K562 (cell line): ENCODE data around the gene SECISBP2. TPM values are rescaled to one million over a fixed set of nuclear protein-coding genes. Genes with fewer than 3 reads are reported as not detected.

ENCODE experiments used
- ATAC-seq: fragments of 200-7000 bp; cut with Tn5 transposase; 3 replicates; pipeline ENCODE4 v1.9.1; 2020; ENCODE audit warnings: moderate library complexity
- BruUV-seq: library from RNA; stranded (reverse); fragments of 400-500 nt; replicated peaks from 2 replicates; lab custom pipeline; 2021; lab: Mats Ljungman, UMichigan
- CTCF ChIA-PET: fragments of 300-600 bp; formaldehyde crosslinking; extraction: SDS; loops from one replicate; lab custom pipeline; 2021; ENCODE audit warnings: low intra/inter-chr PET ratio; lab: Yijun Ruan, JAX
- POLR2A ChIA-PET: fragments of 300-600, 350-650 bp; sonication (Branson Sonifier 250); formaldehyde crosslinking; extraction: SDS; loops from one replicate; lab custom pipeline; 2021; ENCODE audit warnings: antibody characterized with exemption, inconsistent platforms; lab: Yijun Ruan, JAX
- DNase-seq, 4 experiments: peaks; one replicate each; pipeline versions ENCODE4 v3.0.0 to v3.0.0-alpha.2; 2011 to 2018; ENCODE audit warnings: low spot score in 3 of 4, mixed read lengths in 3 of 4; ENCODE audit errors: extremely low read depth in 1 of 4
- FAIRE-seq: peaks from 2 replicates; lab custom pipeline; 2011; peaks lifted over from hg19 to GRCh38; lab: Jason Lieb, UNC
- H2AFZ ChIP-seq: 2 replicates; pipeline ENCODE4 v1.6.0; 2011; ENCODE audit warnings: low read depth, low read length, control low read depth, inconsistent platforms
- H3K27ac ChIP-seq: fragments of 200-600 bp; 3 replicates; pipeline ENCODE4 v1.8.0; 2011; ENCODE audit warnings: low read depth, mild to moderate bottlenecking, control low read depth, inconsistent platforms, low read length, moderate library complexity, mixed read lengths; ENCODE audit errors: extremely low read depth
- H3K27me3 ChIP-seq, 2 experiments: fragments of 300-600 bp in 1 of 2; 2 replicates in 1 of 2; 3 replicates in 1 of 2; pipeline versions ENCODE4 v1.6.0 to v1.8.0; 2011; ENCODE audit warnings: inconsistent platforms in 2 of 2, low read length in 2 of 2, mild to moderate bottlenecking in 1 of 2, mixed read lengths in 1 of 2, moderate library complexity in 1 of 2; ENCODE audit not compliant: control insufficient read depth in 2 of 2, insufficient read depth in 2 of 2
- H3K36me3 ChIP-seq: fragments of 300-600 bp; 3 replicates; pipeline ENCODE4 v1.8.0; 2011; ENCODE audit warnings: mild to moderate bottlenecking, low read length, inconsistent platforms; ENCODE audit not compliant: control insufficient read depth, insufficient read depth
- H3K4me1 ChIP-seq, 2 experiments: fragments of 200-600 bp in 1 of 2; replicated peaks in 1 of 2; 2 replicates in 1 of 2; 3 replicates in 1 of 2; pipeline versions ENCODE4 v1.5.1 to v1.8.0; 2011; ENCODE audit warnings: inconsistent platforms in 2 of 2, low read length in 2 of 2, mild to moderate bottlenecking in 1 of 2, mixed read lengths in 1 of 2, moderate library complexity in 1 of 2; ENCODE audit not compliant: control insufficient read depth in 2 of 2, insufficient read depth in 2 of 2
- H3K4me2 ChIP-seq: 2 replicates; pipeline ENCODE4 v1.6.1; 2011; ENCODE audit warnings: low read length, control low read depth, inconsistent platforms, mixed read lengths; ENCODE audit not compliant: insufficient read depth
- H3K4me3 ChIP-seq: fragments of 200-600 bp; sonication (generic), shearing (Covaris generic); 2 replicates; pipeline ENCODE4 v1.5.1; 2016; ENCODE audit warnings: control low read depth, inconsistent platforms
- H3K79me2 ChIP-seq: fragments of 200-600 bp; 3 replicates; pipeline ENCODE4 v1.8.0; 2011; ENCODE audit warnings: low read length, inconsistent platforms; ENCODE audit not compliant: control insufficient read depth, insufficient read depth
- H3K9ac ChIP-seq, 2 experiments: 2 replicates each; pipeline versions ENCODE4 v1.6.0 to v1.6.1; 2011; ENCODE audit warnings: low read depth in 2 of 2, low read length in 2 of 2, control low read depth in 1 of 2, inconsistent platforms in 1 of 2, mild to moderate bottlenecking in 1 of 2, mixed read lengths in 1 of 2; ENCODE audit not compliant: insufficient read depth in 1 of 2
- H3K9me1 ChIP-seq: one replicate; pipeline ENCODE4 v1.6.0; 2011; ENCODE audit warnings: inconsistent platforms, mild to moderate bottlenecking, low read length, moderate library complexity; ENCODE audit not compliant: control insufficient read depth, insufficient read depth
- H3K9me3 ChIP-seq: replicated peaks from 2 replicates; pipeline ENCODE4 v1.5.1; 2011; ENCODE audit warnings: low read depth, low read length, inconsistent platforms; ENCODE audit not compliant: control insufficient read depth, insufficient read depth
- H4K20me1 ChIP-seq: replicated peaks from 2 replicates; pipeline ENCODE4 v1.6.1; 2011; ENCODE audit warnings: low read length, inconsistent platforms, mixed read lengths; ENCODE audit not compliant: control insufficient read depth, insufficient read depth
- ARID2 ChIP-seq: fragments of 450-650 bp; IDR thresholded peaks from 2 replicates; pipeline ENCODE4 v1.6.1; 2017; ENCODE audit warnings: antibody characterized with exemption, mild to moderate bottlenecking
- CREM ChIP-seq: IDR thresholded peaks from 2 replicates; pipeline ENCODE4 v1.6.1; 2014; ENCODE audit warnings: antibody characterized with exemption, low read depth
- FOXA3 ChIP-seq, 2 experiments: fragments of 450-650 bp in 1 of 2; sonication (generic) in 1 of 2; formaldehyde crosslinking; IDR thresholded peaks in 1 of 2; conservative IDR thresholded peaks in 1 of 2; 2 replicates each; pipeline versions ENCODE4 v1.4.0 to v1.8.0; 2020 to 2022; ENCODE audit warnings: mild to moderate bottlenecking in 2 of 2, missing genetic modification reagents in 1 of 2
- GATA2 ChIP-seq: sonication (generic); formaldehyde crosslinking; IDR thresholded peaks from 2 replicates; pipeline ENCODE4 v1.4.0; 2020; ENCODE audit warnings: mild to moderate bottlenecking, missing genetic modification reagents
- L3MBTL2 ChIP-seq: fragments of 450-650 bp; IDR thresholded peaks from 2 replicates; pipeline ENCODE4 v1.6.1; 2016; ENCODE audit warnings: mild to moderate bottlenecking, moderate library complexity
- MCM7 ChIP-seq, 2 experiments: fragments of 450-650 bp; IDR thresholded peaks; 2 replicates each; pipeline ENCODE4 v1.6.1; 2016 to 2018
- PRDM10 ChIP-seq: fragments of 450-650 bp; IDR thresholded peaks from 2 replicates; pipeline ENCODE4 v1.6.1; 2018; ENCODE audit not compliant: partially characterized antibody
- RFX7 ChIP-seq: fragments of 250-450 bp; sonication (Bioruptor Pico); IDR thresholded peaks from 2 replicates; pipeline ENCODE4 v1.5.1; 2021; ENCODE audit warnings: mild to moderate bottlenecking
- SAFB2 ChIP-seq: fragments of 200-400 bp; formaldehyde crosslinking; IDR thresholded peaks from 2 replicates; pipeline ENCODE4 v1.6.1; 2018; ENCODE audit warnings: borderline replicate concordance, low read length, low read depth, moderate library complexity; ENCODE audit not compliant: severe bottlenecking
- THRAP3 ChIP-seq: fragments of 450-650 bp; IDR thresholded peaks from 2 replicates; pipeline ENCODE4 v1.6.1; 2016; ENCODE audit warnings: mild to moderate bottlenecking, inconsistent platforms, borderline replicate concordance
- ZNF311 ChIP-seq: fragments of 250-450 bp; sonication (Bioruptor Pico); IDR thresholded peaks from 2 replicates; pipeline ENCODE4 v1.4.0; 2020; ENCODE audit warnings: mild to moderate bottlenecking, moderate library complexity
- ZNF347 ChIP-seq: fragments of 450-650 bp; formaldehyde crosslinking; IDR thresholded peaks from 2 replicates; pipeline ENCODE4 v1.4.0; 2020; ENCODE audit warnings: low read depth, mild to moderate bottlenecking, moderate library complexity
- ZNF561 ChIP-seq: fragments of 450-650 bp; formaldehyde crosslinking; conservative IDR thresholded peaks from 2 replicates; pipeline ENCODE4 v1.4.0; 2020; ENCODE audit warnings: mild to moderate bottlenecking, moderate library complexity
- ZNF780A ChIP-seq: fragments of 250-450 bp; sonication (Bioruptor Pico); IDR thresholded peaks from 2 replicates; pipeline ENCODE4 v1.5.0; 2021; ENCODE audit warnings: mild to moderate bottlenecking
- WGBS: fragments of 100-300 bp; shearing (Covaris generic); methylation state at CpG from one replicate; pipeline ENCODE4 v1.1.6; 2016; ENCODE audit warnings: low coverage, mixed read lengths; ENCODE audit not compliant: insufficient coverage; ENCODE audit errors: missing lambda C conversion rate; 5-methylcytosine and 5-hydroxymethylcytosine counted together
- in situ Hi-C: fragments of 300-500 bp; cut with MboI; formaldehyde crosslinking; loops from 4 replicates; pipeline ENCODE4 v1.15.0; 2018; ENCODE audit warnings: inconsistent platforms, mixed read lengths
- intact Hi-C: fragments of 100-400 bp; cut with micrococcal nuclease; formaldehyde crosslinking; loops from 2 replicates; pipeline ENCODE4 v1.14.2; 2022
- polyA plus RNA-seq, 8 experiments: library from polyadenylated mRNA; depleted of rRNA in 4 of 8; stranded (reverse) in 5 of 8; unstranded in 3 of 8; fragments of >200 nt; fragmentation: Nextera tagmentation in 2 of 8; fragmentation: Illumina TruSeq in 1 of 8; extraction: Ambion mirVana in 2 of 8; extraction: Trizol in 1 of 8; gene quantifications; 2 replicates each; pipeline versions ENCODE4 v1.2.1 to v1.2.3, GENCODE V29; 2011 to 2014; ENCODE audit warnings: inconsistent platforms in 1 of 8, missing spikeins in 1 of 8
- total RNA-seq, 7 experiments: library from RNA; depleted of rRNA in 6 of 7; stranded (reverse); fragments of >200 nt in 6 of 7; fragmentation: Illumina TruSeq in 2 of 7; extraction: Trizol in 2 of 7; gene quantifications; 2 replicates each; pipeline versions ENCODE4 v1.2.1 to v1.2.3, GENCODE V29; 2011 to 2021; ENCODE audit warnings: low replicate concordance in 1 of 7
- TF ChIP-seq, protein P1 (sequence below): sonication (generic); formaldehyde crosslinking; IDR thresholded peaks from 2 replicates; pipeline ENCODE4 v1.8.0; 2023; ENCODE audit warnings: mild to moderate bottlenecking, missing genetic modification reagents
- TF ChIP-seq, protein P2 (sequence below): fragments of 450-650 bp; formaldehyde crosslinking; IDR thresholded peaks from 2 replicates; pipeline ENCODE4 v1.4.0; 2022; ENCODE audit warnings: mild to moderate bottlenecking, moderate library complexity

SECISBP2 gene
- total and polyA plus RNA-seq, 9 of the 15 experiments (the other 6 are each of a cell fraction or from before 2014, with no cell fraction given): 3.2 to 41.6 (median 26.1) TPM

DNA sequence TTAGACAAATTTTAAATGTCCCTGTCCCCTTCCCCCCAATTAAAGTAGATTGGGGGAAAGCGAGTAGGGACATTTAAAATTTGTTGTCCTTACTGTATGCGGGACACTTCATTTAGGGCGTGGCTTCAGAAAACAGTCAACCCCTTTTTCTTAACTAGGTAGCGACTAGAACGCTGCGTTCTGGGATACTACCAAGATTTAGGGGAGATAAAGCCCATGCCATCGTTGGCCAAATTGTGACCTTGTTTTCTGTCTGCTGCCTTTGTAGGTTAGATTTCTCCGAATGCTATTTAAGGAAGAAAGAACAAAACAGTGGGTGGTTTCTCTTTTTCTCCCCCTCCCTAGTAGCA is 6.1 kb upstream of the SECISBP2 start:
- ChIA-PET POLR2A (interaction anchor here (0.6 to 1.2 kb wide), 5 partner anchors 8 to 98 kb away, joined by 3 to 6 read pairs (median 3); no protein-coding TSS in a partner anchor), CTCF (no interaction called here)
- H3K27me3 ChIP-seq: no peaks in the 10 kb centered on the region
- H3K9me3 ChIP-seq: no peaks in the 10 kb centered on the region
- H4K20me1 ChIP-seq: peaks cover 28% of the 10 kb centered on the region
- peaks cover 50% of the 10 kb centered on the region for H3K36me3 ChIP-seq
- peak overlapping the region; percentile 70 to 98 for H3K9ac ChIP-seq
- peak; percentile 15 for FAIRE-seq
- no peak overlapping the region for H2AFZ ChIP-seq
- intact Hi-C loops (no loop called here), in situ Hi-C loops (no loop called here)
- peak in 2 of 4 experiments; percentile 18 to 57 for DNase-seq
- 1% methylated on average over 7 of the region's 8 CpGs for WGBS
- H3K9me1 ChIP-seq: peaks cover 4% of the 10 kb centered on the region
- H3K4me1 ChIP-seq: peaks cover 8 to 10% of the 10 kb centered on the region in 2 experiments; a peak in 3 of 5 replicates
- H3K79me2 ChIP-seq: peaks cover 73% of the 10 kb centered on the region
- H3K27ac ChIP-seq: peak overlapping the region; percentile 92
- no TSS peak for BruUV-seq
- H3K4me3 ChIP-seq: peak overlapping the region; percentile 82
- H3K4me2 ChIP-seq: peak overlapping the region; percentile 81
- 0 out of 3 replicates have a peak, but pooled peaks have one; percentile 8 for ATAC-seq
- TF ChIP-seq ZNF347 (CRISPR knock-in tag) (no peak), SAFB2 (no peak), GATA2 (no peak), THRAP3 (no peak), ZNF780A (CRISPR knock-in tag) (no peak), RFX7 (CRISPR knock-in tag) (no peak), MCM7 (IDR thresholded peaks at IDR 0.05) (no peak), CREM (no peak), ZNF311 (CRISPR knock-in tag) (no peak), ARID2 (no peak), PRDM10 (peak; percentile 15), L3MBTL2 (no peak), ZNF561 (CRISPR knock-in tag) (no peak), FOXA3 (CRISPR knock-in tag; conservative IDR thresholded peaks at IDR 0.05 in 1 of 2, IDR thresholded peaks at IDR 0.05 in 1 of 2) (no peak)
- TF ChIP-seq, protein P1, sequence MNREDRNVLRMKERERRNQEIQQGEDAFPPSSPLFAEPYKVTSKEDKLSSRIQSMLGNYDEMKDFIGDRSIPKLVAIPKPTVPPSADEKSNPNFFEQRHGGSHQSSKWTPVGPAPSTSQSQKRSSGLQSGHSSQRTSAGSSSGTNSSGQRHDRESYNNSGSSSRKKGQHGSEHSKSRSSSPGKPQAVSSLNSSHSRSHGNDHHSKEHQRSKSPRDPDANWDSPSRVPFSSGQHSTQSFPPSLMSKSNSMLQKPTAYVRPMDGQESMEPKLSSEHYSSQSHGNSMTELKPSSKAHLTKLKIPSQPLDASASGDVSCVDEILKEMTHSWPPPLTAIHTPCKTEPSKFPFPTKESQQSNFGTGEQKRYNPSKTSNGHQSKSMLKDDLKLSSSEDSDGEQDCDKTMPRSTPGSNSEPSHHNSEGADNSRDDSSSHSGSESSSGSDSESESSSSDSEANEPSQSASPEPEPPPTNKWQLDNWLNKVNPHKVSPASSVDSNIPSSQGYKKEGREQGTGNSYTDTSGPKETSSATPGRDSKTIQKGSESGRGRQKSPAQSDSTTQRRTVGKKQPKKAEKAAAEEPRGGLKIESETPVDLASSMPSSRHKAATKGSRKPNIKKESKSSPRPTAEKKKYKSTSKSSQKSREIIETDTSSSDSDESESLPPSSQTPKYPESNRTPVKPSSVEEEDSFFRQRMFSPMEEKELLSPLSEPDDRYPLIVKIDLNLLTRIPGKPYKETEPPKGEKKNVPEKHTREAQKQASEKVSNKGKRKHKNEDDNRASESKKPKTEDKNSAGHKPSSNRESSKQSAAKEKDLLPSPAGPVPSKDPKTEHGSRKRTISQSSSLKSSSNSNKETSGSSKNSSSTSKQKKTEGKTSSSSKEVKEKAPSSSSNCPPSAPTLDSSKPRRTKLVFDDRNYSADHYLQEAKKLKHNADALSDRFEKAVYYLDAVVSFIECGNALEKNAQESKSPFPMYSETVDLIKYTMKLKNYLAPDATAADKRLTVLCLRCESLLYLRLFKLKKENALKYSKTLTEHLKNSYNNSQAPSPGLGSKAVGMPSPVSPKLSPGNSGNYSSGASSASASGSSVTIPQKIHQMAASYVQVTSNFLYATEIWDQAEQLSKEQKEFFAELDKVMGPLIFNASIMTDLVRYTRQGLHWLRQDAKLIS: peak; percentile 80
- TF ChIP-seq, protein P2, sequence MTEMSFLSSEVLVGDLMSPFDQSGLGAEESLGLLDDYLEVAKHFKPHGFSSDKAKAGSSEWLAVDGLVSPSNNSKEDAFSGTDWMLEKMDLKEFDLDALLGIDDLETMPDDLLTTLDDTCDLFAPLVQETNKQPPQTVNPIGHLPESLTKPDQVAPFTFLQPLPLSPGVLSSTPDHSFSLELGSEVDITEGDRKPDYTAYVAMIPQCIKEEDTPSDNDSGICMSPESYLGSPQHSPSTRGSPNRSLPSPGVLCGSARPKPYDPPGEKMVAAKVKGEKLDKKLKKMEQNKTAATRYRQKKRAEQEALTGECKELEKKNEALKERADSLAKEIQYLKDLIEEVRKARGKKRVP (CRISPR knock-in tag): no peak
